GM10248 (cell line): ENCODE measurements around the gene ERVH48-1.
"Not testable (repeated sequence)": the region's sequence is repeated elsewhere in the genome, so short reads cannot be mapped to it uniquely, and the experiment has no call there.

Experiments used
- CTCF ChIA-PET: fragments of 300-600 bp; sonication (Branson Sonifier 250); formaldehyde crosslinking; extraction: SDS; loops from one replicate; lab custom pipeline; 2021; ENCODE audit warnings: antibody characterized with exemption; lab: Yijun Ruan, JAX
- POLR2A ChIA-PET: fragments of 350-650 bp; sonication (Branson Sonifier 250); formaldehyde crosslinking; extraction: SDS; loops from one replicate; lab custom pipeline; 2020; ENCODE audit warnings: antibody characterized with exemption; lab: Yijun Ruan, JAX
- DNase-seq: peaks from one replicate; pipeline ENCODE4 v3.0.0; 2012; ENCODE audit errors: extremely low spot score
- CTCF ChIP-seq: IDR thresholded peaks from 2 replicates; pipeline ENCODE4 v1.5.1; 2012; ENCODE audit warnings: mild to moderate bottlenecking, low read depth; ENCODE audit errors: extremely low read depth, missing control alignments, control extremely low read depth

Gene ERVH48-1

GRCh38 chr21:42892582-42892930, 32.9 kb downstream of the ERVH48-1 start:
- DNase-seq: no peak
- no peak for TF ChIP-seq CTCF
- ChIA-PET CTCF (interaction anchor here (1.1 to 1.7 kb wide), 6 partner anchors 9 to 775 kb away, joined by 3 to 5 read pairs (median 3); no protein-coding TSS in a partner anchor), POLR2A (interaction anchor here (0.6 to 0.9 kb wide), 2 partner anchors 14 to 1925 kb away, joined by 3 read pairs; no protein-coding TSS in a partner anchor)

- TF ChIP-seq CTCF: no peak
- ChIA-PET CTCF (no interaction called here), POLR2A (no interaction called here)
- no peak for DNase-seq
These were observed 38.1 kb downstream of the ERVH48-1 start for GRCh38 chr21:42887326-42887725.

GRCh38 chr21:42883921-42884320, 41.5 kb downstream of the ERVH48-1 start:
- no peak for DNase-seq
- no peak for TF ChIP-seq CTCF
- ChIA-PET CTCF (no interaction called here), POLR2A (no interaction called here)

- POLR2A ChIA-PET: interaction anchor here (1.2 kb wide), 1 partner anchor 187 kb away, joined by 3 read pairs; no protein-coding TSS in a partner anchor
- TF ChIP-seq CTCF: no peak
- no peak for DNase-seq
- CTCF ChIA-PET: no interaction called here
These were observed 45.1 kb downstream of the ERVH48-1 start for GRCh38 chr21:42880352-42880751.

- ChIA-PET CTCF (no interaction called here), POLR2A (interaction anchor here (0.6 kb wide), 1 partner anchor 1310 kb away, joined by 3 read pairs; no protein-coding TSS in a partner anchor)
- TF ChIP-seq CTCF: no peak
- peak; percentile 99 for DNase-seq
These were observed 46.2 kb downstream of the ERVH48-1 start, which contains the start of gene WDR4 for GRCh38 chr21:42878993-42879787. WDR4 (minus strand) TSS chr21:42879539; CDS start chr21:42879495, 44 bp downstream.

- DNase-seq: no peak
These were observed 46.8 kb downstream of the ERVH48-1 start for GRCh38 chr21:42878678-42878992.

GRCh38 chr21:42875811-42876210, 49.6 kb downstream of the ERVH48-1 start:
- CTCF ChIA-PET, POLR2A ChIA-PET, DNase-seq: not testable (repeated sequence)

More at GRCh38 chr21:42878678-42878992, 46.8 kb downstream of the ERVH48-1 start:
- POLR2A ChIA-PET: interaction anchor here (0.6 to 1.0 kb wide), 2 partner anchors 14 to 1310 kb away, joined by 3 read pairs; no protein-coding TSS in a partner anchor
- TF ChIP-seq CTCF: no peak
- CTCF ChIA-PET: no interaction called here
